GM12878 (cell line): ENCODE measurements around the gene UBR3. TPM values are rescaled to one million over a fixed set of nuclear protein-coding genes. Genes with fewer than 3 reads are reported as not detected.

ENCODE experiments used
- ATAC-seq: fragments of 200-7000 bp; cut with Tn5 transposase; 3 replicates; pipeline ENCODE4 v1.9.1; 2020; ENCODE audit warnings: mild to moderate bottlenecking, moderate library complexity
- BruUV-seq: library from RNA; stranded (reverse); fragments of 400-500 nt; replicated peaks from 2 replicates; lab custom pipeline; 2021; lab: Mats Ljungman, UMichigan
- CTCF ChIA-PET: fragments of 300-600 bp; sonication (Branson Sonifier 250); formaldehyde crosslinking; extraction: SDS; loops from one replicate; lab custom pipeline; 2021; ENCODE audit warnings: inconsistent platforms; lab: Yijun Ruan, JAX
- POLR2A ChIA-PET: fragments of 350-600 bp; formaldehyde crosslinking; extraction: SDS; loops from one replicate; lab custom pipeline; 2021; ENCODE audit warnings: inconsistent platforms; lab: Charles Lee
- RAD21 ChIA-PET: fragments of 300-600 bp; sonication (Branson Sonifier 250); formaldehyde crosslinking; loops from one replicate; lab custom pipeline; 2023; ENCODE audit warnings: antibody characterized with exemption; ENCODE audit not compliant: unreplicated experiment; lab: Charles Lee
- SMC1A ChIA-PET: fragments of 300-600 bp; sonication (Branson Sonifier 250); formaldehyde crosslinking; loops from one replicate; lab custom pipeline; 2023; ENCODE audit not compliant: unreplicated experiment, uncharacterized antibody; lab: Charles Lee
- DNase-seq: peaks from one replicate; pipeline ENCODE4 v3.0.0-alpha.2; 2011; ENCODE audit warnings: low read depth, low spot score
- FAIRE-seq: peaks from 3 replicates; lab custom pipeline; 2011; peaks lifted over from hg19 to GRCh38; lab: Jason Lieb, UNC
- H2AFZ ChIP-seq: 2 replicates; pipeline ENCODE4 v1.6.0; 2011; ENCODE audit warnings: low read depth, low read length, control low read depth; ENCODE audit not compliant: control insufficient read depth
- H3K27ac ChIP-seq: 2 replicates; pipeline ENCODE4 v1.5.1; 2011; ENCODE audit warnings: control low read depth; ENCODE audit not compliant: control insufficient read depth, insufficient read depth
- H3K27me3 ChIP-seq, 2 experiments: replicated peaks in 1 of 2; 2 replicates each; pipeline versions ENCODE4 v1.6.0 to v1.6.1; 2011; ENCODE audit warnings: low read length in 1 of 2; ENCODE audit not compliant: control insufficient read depth in 2 of 2, insufficient read depth in 2 of 2
- H3K36me3 ChIP-seq, 2 experiments: 2 replicates each; pipeline ENCODE4 v1.5.1; 2011; ENCODE audit warnings: low read length in 1 of 2; ENCODE audit not compliant: control insufficient read depth in 2 of 2, insufficient read depth in 2 of 2
- H3K4me1 ChIP-seq: 2 replicates; pipeline ENCODE4 v1.6.1; 2011; ENCODE audit warnings: mild to moderate bottlenecking, low read length, moderate library complexity, mixed read lengths; ENCODE audit not compliant: control insufficient read depth, insufficient read depth
- H3K4me2 ChIP-seq: 2 replicates; pipeline ENCODE4 v1.6.0; 2011; ENCODE audit warnings: control low read depth; ENCODE audit not compliant: control insufficient read depth, insufficient read depth
- H3K4me3 ChIP-seq: fragments of 200-600 bp; sonication (generic); 2 replicates; pipeline ENCODE4 v1.5.1; 2016
- H3K79me2 ChIP-seq: 2 replicates; pipeline ENCODE4 v1.6.0; 2011; ENCODE audit warnings: low read length; ENCODE audit not compliant: control insufficient read depth, insufficient read depth
- H3K9ac ChIP-seq: 2 replicates; pipeline ENCODE4 v1.8.0; 2011; ENCODE audit warnings: low read length, control low read depth, mixed read lengths; ENCODE audit not compliant: control insufficient read depth, insufficient read depth
- H3K9me3 ChIP-seq: replicated peaks from 3 replicates; pipeline ENCODE4 v1.5.1; 2011; ENCODE audit warnings: mild to moderate bottlenecking, low read length; ENCODE audit not compliant: control insufficient read depth, insufficient read depth
- H4K20me1 ChIP-seq: 2 replicates; pipeline ENCODE4 v1.6.0; 2011; ENCODE audit not compliant: control insufficient read depth, insufficient read depth
- BACH1 ChIP-seq: fragments of 450-650 bp; IDR thresholded peaks from 2 replicates; pipeline ENCODE4 v1.6.1; 2017; ENCODE audit warnings: mild to moderate bottlenecking, borderline replicate concordance
- EP300 ChIP-seq, 2 experiments: fragments of 150-350 bp in 1 of 2; IDR thresholded peaks; 2 replicates each; pipeline ENCODE4 v1.6.1; 2011 to 2012; ENCODE audit warnings: low read depth in 2 of 2, low read length in 2 of 2, borderline replicate concordance in 1 of 2, improper control_type of control experiment in 1 of 2, inconsistent platforms in 1 of 2; ENCODE audit not compliant: control insufficient read depth in 1 of 2
- HDGF ChIP-seq: fragments of 450-650 bp; IDR thresholded peaks from 2 replicates; pipeline ENCODE4 v1.6.1; 2016; ENCODE audit warnings: antibody characterized with exemption
- JUND ChIP-seq: IDR thresholded peaks from 2 replicates; pipeline ENCODE4 v1.6.1; 2012; ENCODE audit warnings: low read depth, mild to moderate bottlenecking, low read length, improper control_type of control experiment, moderate library complexity
- MEF2A ChIP-seq: IDR thresholded peaks from 2 replicates; pipeline ENCODE4 v1.6.1; 2011; ENCODE audit warnings: low read depth, mild to moderate bottlenecking, low read length, moderate library complexity; ENCODE audit not compliant: insufficient read depth
- RELA ChIP-seq: fragments of 450-650 bp; IDR thresholded peaks from 2 replicates; pipeline ENCODE4 v1.8.0; 2014; ENCODE audit warnings: borderline replicate concordance; ENCODE audit not compliant: partially characterized antibody
- SKIL ChIP-seq: fragments of 450-650 bp; IDR thresholded peaks from 2 replicates; pipeline ENCODE4 v1.6.1; 2017; ENCODE audit warnings: mild to moderate bottlenecking, low read depth, inconsistent platforms; ENCODE audit not compliant: poor library complexity, severe bottlenecking
- SREBF1 ChIP-seq: IDR thresholded peaks from 2 replicates; pipeline ENCODE4 v1.6.1; 2012; ENCODE audit warnings: mild to moderate bottlenecking, low read length
- USF2 ChIP-seq: IDR thresholded peaks from 2 replicates; pipeline ENCODE4 v1.6.1; 2011; ENCODE audit warnings: low read depth, low read length, improper control_type of control experiment, borderline replicate concordance
- ZBTB40 ChIP-seq: fragments of 450-650 bp; IDR thresholded peaks from 2 replicates; pipeline ENCODE4 v1.6.1; 2016; ENCODE audit warnings: mild to moderate bottlenecking, moderate library complexity, borderline replicate concordance
- in situ Hi-C: fragments of 300-500 bp; cut with MboI; formaldehyde crosslinking; loops from 9 replicates; pipeline ENCODE4 v1.14.3; 2018; ENCODE audit warnings: mixed read lengths
- intact Hi-C: fragments of 100-400 bp; cut with micrococcal nuclease; formaldehyde crosslinking; loops from one replicate; pipeline ENCODE4 v1.14.2; 2022; ENCODE audit not compliant: unreplicated experiment
- polyA plus RNA-seq, 11 experiments: library from polyadenylated mRNA; depleted of rRNA in 4 of 11; unstranded in 6 of 11; stranded (reverse) in 5 of 11; fragments of >200 nt; fragmentation: Nextera tagmentation in 4 of 11; fragmentation: Illumina TruSeq in 1 of 11; extraction: Ambion mirVana in 4 of 11; extraction: Trizol in 1 of 11; gene quantifications; 1 replicate in 1 of 11; 2 replicates in 10 of 11; pipeline versions ENCODE4 v1.2.1 to v1.2.3, GENCODE V29; 2011 to 2016; ENCODE audit warnings: inconsistent platforms in 2 of 11, missing spikeins in 2 of 11, low read depth in 1 of 11
- total RNA-seq, 4 experiments: library from RNA; depleted of rRNA in 3 of 4; stranded (reverse); fragments of >200 nt in 3 of 4; fragmentation: Illumina TruSeq in 1 of 4; extraction: Trizol in 1 of 4; gene quantifications; 2 replicates each; pipeline versions ENCODE4 v1.2.1 to v1.2.3, GENCODE V29; 2013 to 2021

Gene UBR3
- total and polyA plus RNA-seq, 10 of the 15 experiments (the other 5 are each of a cell fraction or from before 2014, with no cell fraction given): 3.8 to 22.9 (median 11.2) TPM

- Histone ChIP-seq H3K9ac (no peak overlapping the region), H3K27ac (no peak overlapping the region), H3K4me1 (no peaks in the 10 kb centered on the region), H3K79me2 (no peaks in the 10 kb centered on the region), H2AFZ (no peak overlapping the region), H3K9me3 (no peaks in the 10 kb centered on the region; the same call in 2 of the 3 replicates), H3K4me3 (no peak overlapping the region), H4K20me1 (no peaks in the 10 kb centered on the region), H3K4me2 (no peak overlapping the region), H3K36me3 (no peaks in the 10 kb centered on the region)
- ChIA-PET CTCF (no interaction called here), RAD21 (no interaction called here)
- ATAC-seq: no peak
- no peak for DNase-seq
- intact Hi-C loops: no loop called here
- BruUV-seq: no TSS peak
- TF ChIP-seq HDGF (no peak), EP300 (IDR thresholded peaks at IDR 0.05; ENCODE audit: borderline replicate concordance in 1 of 2, control insufficient read depth in 1 of 2, low read depth in 2 of 2, low read length in 2 of 2) (no peak), SREBF1 (no peak), RELA (no peak), USF2 (no peak), SKIL (no peak), JUND (no peak), BACH1 (no peak), MEF2A (no peak), ZBTB40 (no peak)
- TF ChIP-seq, all 136 proteins: peak for 0
- SMC1A ChIA-PET: no interaction called here
- POLR2A ChIA-PET: interaction anchor here (0.9 kb wide), 1 partner anchor 26 kb away, joined by 3 read pairs; no protein-coding TSS in a partner anchor
- FAIRE-seq: no peak
- no peaks in the 10 kb centered on the region for H3K27me3 ChIP-seq
- in situ Hi-C loops: no loop called here
These were observed 295.8 kb downstream of the UBR3 start for GRCh38 chr2:170122883-170123547.
